Activated CD8-positive, alpha-beta T cell treated with anti-CD3 and anti-CD28 coated beads for 36 hours (primary cell): Measurements from ENCODE around the gene TEKT1. TPM values are rescaled to one million over a fixed set of nuclear protein-coding genes. Genes with fewer than 3 reads are reported as not detected.

Experiments
- ATAC-seq: fragments of 200-7000 bp; cut with Tn5 transposase; one replicate; pipeline ENCODE4 v1.10.0; 2021; ENCODE audit warnings: mild to moderate bottlenecking, moderate library complexity
- CTCF ChIA-PET: fragments of 350-600 bp; sonication (Branson Sonifier 250); formaldehyde crosslinking; loops from one replicate; lab custom pipeline; 2021; ENCODE audit warnings: antibody characterized with exemption; lab: Charles Lee
- POLR2A ChIA-PET: fragments of 350-600 bp; sonication (Branson Sonifier 250); formaldehyde crosslinking; loops from one replicate; lab custom pipeline; 2021; ENCODE audit warnings: antibody characterized with exemption; lab: Charles Lee
- DNase-seq: peaks from one replicate; pipeline ENCODE4 v3.0.0-alpha.2; 2020
- H3K27ac Mint-ChIP-seq: one replicate; pipeline ENCODE4 v1.8.0; 2021; ENCODE audit warnings: mild to moderate bottlenecking, mixed read lengths
- H3K27me3 Mint-ChIP-seq: one replicate; pipeline ENCODE4 v1.8.0; 2021; ENCODE audit warnings: mixed read lengths
- H3K36me3 Mint-ChIP-seq: one replicate; pipeline ENCODE4 v1.8.0; 2021; ENCODE audit warnings: low read depth, mixed read lengths
- H3K4me1 Mint-ChIP-seq: one replicate; pipeline ENCODE4 v1.8.0; 2021; ENCODE audit warnings: low read depth, mixed read lengths
- H3K4me3 Mint-ChIP-seq: one replicate; pipeline ENCODE4 v1.8.0; 2021; ENCODE audit warnings: mild to moderate bottlenecking, moderate library complexity, mixed read lengths
- H3K9me3 Mint-ChIP-seq: one replicate; pipeline ENCODE4 v1.8.0; 2021; ENCODE audit warnings: mixed read lengths
- intact Hi-C: fragments of 100-400 bp; cut with micrococcal nuclease; formaldehyde crosslinking; loops from one replicate; pipeline ENCODE4 v1.10.0; 2022
- total RNA-seq, 2 experiments: library from RNA; stranded (reverse); gene quantifications; one replicate each; pipeline ENCODE4 v1.2.3, GENCODE V29; 2021
- TF ChIP-seq, protein P1 (sequence below): fragments of 200-600 bp; IDR thresholded peaks from one replicate; pipeline ENCODE4 v1.8.0; 2022; ENCODE audit warnings: antibody characterized with exemption, mild to moderate bottlenecking

TEKT1 gene
- total RNA-seq, 2 experiments from 2014 or later, result not detected

DNA sequence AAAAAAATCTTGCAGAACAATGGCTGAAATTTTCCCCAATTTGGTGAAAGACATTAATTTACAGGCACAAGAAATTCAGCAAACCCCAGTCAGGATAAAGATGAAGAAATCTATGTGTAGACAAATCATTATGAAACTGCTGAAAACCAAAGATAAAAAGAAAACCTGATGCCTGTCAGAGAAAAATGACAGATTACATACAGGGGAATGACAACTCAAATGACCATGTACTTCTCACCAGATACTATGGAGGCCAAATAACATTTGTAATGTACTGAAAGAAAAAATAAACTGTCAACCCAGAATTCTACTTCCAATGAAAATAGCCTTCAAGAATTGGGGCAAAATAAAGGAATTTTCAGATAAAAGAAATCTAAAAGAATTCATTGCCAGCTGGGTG, 82.9 kb downstream of the TEKT1 start:
- TF ChIP-seq, protein P1, sequence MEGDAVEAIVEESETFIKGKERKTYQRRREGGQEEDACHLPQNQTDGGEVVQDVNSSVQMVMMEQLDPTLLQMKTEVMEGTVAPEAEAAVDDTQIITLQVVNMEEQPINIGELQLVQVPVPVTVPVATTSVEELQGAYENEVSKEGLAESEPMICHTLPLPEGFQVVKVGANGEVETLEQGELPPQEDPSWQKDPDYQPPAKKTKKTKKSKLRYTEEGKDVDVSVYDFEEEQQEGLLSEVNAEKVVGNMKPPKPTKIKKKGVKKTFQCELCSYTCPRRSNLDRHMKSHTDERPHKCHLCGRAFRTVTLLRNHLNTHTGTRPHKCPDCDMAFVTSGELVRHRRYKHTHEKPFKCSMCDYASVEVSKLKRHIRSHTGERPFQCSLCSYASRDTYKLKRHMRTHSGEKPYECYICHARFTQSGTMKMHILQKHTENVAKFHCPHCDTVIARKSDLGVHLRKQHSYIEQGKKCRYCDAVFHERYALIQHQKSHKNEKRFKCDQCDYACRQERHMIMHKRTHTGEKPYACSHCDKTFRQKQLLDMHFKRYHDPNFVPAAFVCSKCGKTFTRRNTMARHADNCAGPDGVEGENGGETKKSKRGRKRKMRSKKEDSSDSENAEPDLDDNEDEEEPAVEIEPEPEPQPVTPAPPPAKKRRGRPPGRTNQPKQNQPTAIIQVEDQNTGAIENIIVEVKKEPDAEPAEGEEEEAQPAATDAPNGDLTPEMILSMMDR, result no peak
- no peaks in the 10 kb centered on the region for H3K36me3 Mint-ChIP-seq
- CTCF ChIA-PET, result no interaction called here
- peaks cover 11% of the 10 kb centered on the region for H3K27me3 Mint-ChIP-seq
- peaks cover 16% of the 10 kb centered on the region for H3K4me1 Mint-ChIP-seq
- no peak for DNase-seq
- no peak for ATAC-seq
- intact Hi-C loops, result no loop called here
- POLR2A ChIA-PET, result no interaction called here
- no peak overlapping the region for H3K4me3 Mint-ChIP-seq
- H3K9me3 Mint-ChIP-seq, result no peaks in the 10 kb centered on the region
- H3K27ac Mint-ChIP-seq, result no peak overlapping the region

Other genes with a start within 250 kb of the TEKT1 start
- gene KIAA0753, start 191.0 kb downstream of the TEKT1 start, total RNA-seq, result 10 to 100 TPM; 16.5 to 17.3 TPM
- 100 to 1,000 TPM in 1 of 2 experiments, 10 to 100 TPM in 1; 100.0 to 103 TPM for gene TXNDC17, start 190.7 kb downstream of the TEKT1 start, total RNA-seq
- gene MED31, start 180.1 kb downstream of the TEKT1 start, total RNA-seq, result 10 to 100 TPM; 21.0 to 24.4 TPM
- 1 to 10 TPM; 1.1 to 1.6 TPM for gene C17orf100, start 180.0 kb downstream of the TEKT1 start, total RNA-seq
- gene SLC13A5, start 118.4 kb downstream of the TEKT1 start, total RNA-seq, result not detected
- gene XAF1, start 75.7 kb downstream of the TEKT1 start, total RNA-seq, result 10 to 100 TPM; 15.2 to 18.4 TPM
- not detected for gene FBXO39, start 55.5 kb downstream of the TEKT1 start, total RNA-seq
- not detected for gene ALOX12, start 164.3 kb upstream of the TEKT1 start, total RNA-seq
- 100 to 1,000 TPM in 1 of 2 experiments, 10 to 100 TPM in 1; 98.4 to 107 TPM for gene RNASEK, start 180.9 kb upstream of the TEKT1 start, total RNA-seq
- gene BCL6B, start 191.3 kb upstream of the TEKT1 start, total RNA-seq, result 1 to 10 TPM; 1.2 to 2.4 TPM
- gene SLC16A13, start 204.3 kb upstream of the TEKT1 start, total RNA-seq, result 1 to 10 TPM; 4.8 to 5.9 TPM
- 1 to 10 TPM; 3.1 to 3.4 TPM for gene SLC16A11, start 212.4 kb upstream of the TEKT1 start, total RNA-seq
- gene CLEC10A, start 248.5 kb upstream of the TEKT1 start, total RNA-seq, result not detected